LoVo (cell line): Measurements from ENCODE around the gene GAPVD1.

ENCODE experiments used
- DNase-seq: peaks from one replicate; pipeline ENCODE4 v3.0.0-alpha.2; 2016; ENCODE audit warnings: low spot score

Gene GAPVD1

GRCh38 chr9:125405938-125406809, 144.5 kb downstream of the GAPVD1 start:
- no peak for DNase-seq

GRCh38 chr9:125406810-125407087, 145.1 kb downstream of the GAPVD1 start:
- no peak for DNase-seq

GRCh38 chr9:125407432-125407973, 145.9 kb downstream of the GAPVD1 start:
- no peak for DNase-seq

GRCh38 chr9:125407974-125408900, 146.6 kb downstream of the GAPVD1 start:
- peak; percentile 86 for DNase-seq

GRCh38 chr9:125409217-125409636, 147.6 kb downstream of the GAPVD1 start:
- peak; percentile 6 for DNase-seq

GRCh38 chr9:125409637-125410521, 148.3 kb downstream of the GAPVD1 start:
- peak; percentile 88 for DNase-seq

- no peak for DNase-seq
These were observed 148.9 kb downstream of the GAPVD1 start for GRCh38 chr9:125410522-125410894.

- no peak for DNase-seq
These were observed 149.6 kb downstream of the GAPVD1 start for GRCh38 chr9:125411171-125411756.

GRCh38 chr9:125412166-125412565, 150.5 kb downstream of the GAPVD1 start:
- DNase-seq = no peak

- no peak for DNase-seq
These were observed 152.0 kb downstream of the GAPVD1 start for GRCh38 chr9:125413579-125413978.

- DNase-seq = no peak
These were observed 154.2 kb downstream of the GAPVD1 start for GRCh38 chr9:125415583-125416460.

- no peak for DNase-seq
These were observed 154.9 kb downstream of the GAPVD1 start for GRCh38 chr9:125416517-125416916.
